IMR-90 (cell line): ENCODE data around the gene ATP6AP1. TPM values are rescaled to one million over a fixed set of nuclear protein-coding genes. Genes with fewer than 3 reads are reported as not detected.

Experiments used
- ATAC-seq: fragments of 200-7000 bp; cut with Tn5 transposase; 2 replicates; pipeline ENCODE4 v1.9.1; 2020; ENCODE audit warnings: low read depth, mild to moderate bottlenecking, moderate library complexity
- BruUV-seq: library from RNA; stranded (reverse); fragments of 400-500 nt; replicated peaks from 2 replicates; lab custom pipeline; 2021; lab: Mats Ljungman, UMichigan
- CTCF ChIA-PET: fragments of 300-600 bp; formaldehyde crosslinking; extraction: SDS; loops from one replicate; lab custom pipeline; 2021; ENCODE audit warnings: antibody characterized with exemption; lab: Yijun Ruan, JAX
- POLR2A ChIA-PET: fragments of 300-600 bp; sonication (Branson Sonifier 250); formaldehyde crosslinking; loops from one replicate; lab custom pipeline; 2022; ENCODE audit warnings: antibody characterized with exemption; ENCODE audit not compliant: unreplicated experiment; lab: Charles Lee
- DNase-seq: peaks from one replicate; pipeline ENCODE4 v3.0.0; 2013
- H2AFZ ChIP-seq: replicated peaks from 2 replicates; pipeline ENCODE3; 2013; ENCODE audit warnings: low read length, mild to moderate bottlenecking; ENCODE audit not compliant: poor library complexity
- H2AK5ac ChIP-seq: 2 replicates; pipeline ENCODE4 v1.6.1; 2013; ENCODE audit warnings: low read depth, low read length, inconsistent platforms
- H2AK9ac ChIP-seq: replicated peaks from 2 replicates; pipeline ENCODE3; 2013; ENCODE audit warnings: mild to moderate bottlenecking, low read depth, low read length, moderate library complexity; ENCODE audit not compliant: poor library complexity
- H2BK120ac ChIP-seq: 2 replicates; pipeline ENCODE4 v1.6.1; 2013; ENCODE audit warnings: low read depth, low read length, inconsistent platforms
- H2BK15ac ChIP-seq: 3 replicates; pipeline ENCODE4 v1.6.1; 2013; ENCODE audit warnings: low read depth, low read length, inconsistent platforms
- H2BK20ac ChIP-seq: 2 replicates; pipeline ENCODE4 v1.6.1; 2013; ENCODE audit warnings: low read depth, mild to moderate bottlenecking, inconsistent platforms, low read length, moderate library complexity
- H2BK5ac ChIP-seq: 2 replicates; pipeline ENCODE4 v1.6.1; 2013; ENCODE audit warnings: mild to moderate bottlenecking, low read depth, low read length, inconsistent platforms; ENCODE audit not compliant: poor library complexity, severe bottlenecking
- H3K14ac ChIP-seq: replicated peaks from 2 replicates; pipeline ENCODE4 v1.6.1; 2013; ENCODE audit warnings: low read depth, low read length, inconsistent platforms
- H3K18ac ChIP-seq: 2 replicates; pipeline ENCODE4 v1.6.1; 2013; ENCODE audit warnings: low read depth, low read length, control low read depth
- H3K23ac ChIP-seq: 2 replicates; pipeline ENCODE4 v1.6.1; 2013; ENCODE audit warnings: low read depth, low read length, inconsistent platforms
- H3K27ac ChIP-seq: 2 replicates; pipeline ENCODE4 v1.5.1; 2013; ENCODE audit warnings: mild to moderate bottlenecking, control low read depth, low read length; ENCODE audit not compliant: insufficient read depth
- H3K27me3 ChIP-seq: 2 replicates; pipeline ENCODE4 v1.6.1; 2013; ENCODE audit warnings: low read length; ENCODE audit not compliant: control insufficient read depth, insufficient read depth
- H3K36me3 ChIP-seq: 2 replicates; pipeline ENCODE4 v1.6.1; 2013; ENCODE audit warnings: low read length, mixed read lengths; ENCODE audit not compliant: control insufficient read depth, insufficient read depth
- H3K4ac ChIP-seq: 2 replicates; pipeline ENCODE4 v1.6.1; 2013; ENCODE audit warnings: low read depth, low read length, inconsistent platforms
- H3K4me1 ChIP-seq: 2 replicates; pipeline ENCODE4 v1.6.1; 2013; ENCODE audit warnings: low read length, mixed read lengths; ENCODE audit not compliant: control insufficient read depth, insufficient read depth
- H3K4me2 ChIP-seq: 2 replicates; pipeline ENCODE4 v1.6.1; 2013; ENCODE audit warnings: low read depth, mild to moderate bottlenecking, control low read depth, low read length, moderate library complexity
- H3K4me3 ChIP-seq: 2 replicates; pipeline ENCODE4 v1.5.1; 2013; ENCODE audit warnings: low read depth, mild to moderate bottlenecking, control low read depth, low read length, moderate library complexity; ENCODE audit not compliant: insufficient read depth
- H3K56ac ChIP-seq: 2 replicates; pipeline ENCODE4 v1.6.1; 2013; ENCODE audit warnings: low read length, inconsistent platforms; ENCODE audit not compliant: insufficient read depth; ENCODE audit errors: extremely low read depth
- H3K79me1 ChIP-seq, 2 experiments: 2 replicates each; pipeline ENCODE4 v1.6.1; 2013; ENCODE audit warnings: low read length in 2 of 2, inconsistent platforms in 1 of 2, low read depth in 1 of 2
- H3K9ac ChIP-seq: 2 replicates; pipeline ENCODE4 v1.6.1; 2013; ENCODE audit warnings: low read depth, low read length, control low read depth
- H3K9me1 ChIP-seq: 2 replicates; pipeline ENCODE4 v1.6.1; 2013; ENCODE audit warnings: low read length, inconsistent platforms; ENCODE audit not compliant: insufficient read depth
- H3K9me3 ChIP-seq: 2 replicates; pipeline ENCODE4 v1.6.1; 2013; ENCODE audit warnings: low read length; ENCODE audit not compliant: control insufficient read depth, insufficient read depth
- H4K20me1 ChIP-seq: 2 replicates; pipeline ENCODE4 v1.6.1; 2013; ENCODE audit warnings: low read length, inconsistent platforms; ENCODE audit not compliant: insufficient read depth
- H4K5ac ChIP-seq: 2 replicates; pipeline ENCODE4 v1.6.1; 2013; ENCODE audit warnings: mild to moderate bottlenecking, low read depth, low read length, control low read depth
- H4K8ac ChIP-seq, 2 experiments: 2 replicates each; pipeline ENCODE4 v1.6.1; 2013; ENCODE audit warnings: low read depth in 2 of 2, low read length in 2 of 2, control low read depth in 1 of 2, inconsistent platforms in 1 of 2
- H4K91ac ChIP-seq: 2 replicates; pipeline ENCODE4 v1.6.1; 2013; ENCODE audit warnings: low read depth, low read length, inconsistent platforms; ENCODE audit not compliant: insufficient read depth
- MAZ ChIP-seq: IDR thresholded peaks from 2 replicates; pipeline ENCODE4 v1.6.1; 2012; ENCODE audit warnings: low read depth, mild to moderate bottlenecking, low read length, improper control_type of control experiment, moderate library complexity, borderline replicate concordance
- WGBS, 2 experiments: methylation state at CpG; one replicate each; pipeline versions ENCODE4 v1.1.5 to v1.1.7; 2013; ENCODE audit warnings: missing lambda C conversion rate in 2 of 2; ENCODE audit not compliant: insufficient read length in 1 of 2; ENCODE audit errors: extremely low coverage in 2 of 2; 5-methylcytosine and 5-hydroxymethylcytosine counted together
- dilution Hi-C: fragments of 300-500 bp; cut with HindIII; formaldehyde crosslinking; loops from one replicate; pipeline ENCODE4 v1.14.3; 2018; ENCODE audit warnings: low sequenced_read_pairs; ENCODE audit not compliant: unreplicated experiment
- in situ Hi-C: fragments of 300-500 bp; cut with MboI; formaldehyde crosslinking; loops from 3 replicates; pipeline ENCODE4 v1.14.3; 2019; ENCODE audit warnings: low sequenced_read_pairs, inconsistent platforms, mixed read lengths
- intact Hi-C: fragments of 100-400 bp; cut with micrococcal nuclease; formaldehyde crosslinking; loops from 2 replicates; pipeline ENCODE4 v1.10.0; 2022
- polyA plus RNA-seq, 3 experiments: library from polyadenylated mRNA; depleted of rRNA; stranded (reverse); fragments of >200 nt; gene quantifications; 2 replicates each; pipeline ENCODE4 v1.2.3, GENCODE V29; 2012; ENCODE audit warnings: low replicate concordance in 1 of 3
- total RNA-seq: library from RNA; depleted of rRNA; stranded (reverse); fragments of >200 nt; gene quantifications from 2 replicates; pipeline ENCODE4 v1.2.3, GENCODE V29; 2012
- TF ChIP-seq, protein P1 (sequence below): conservative IDR thresholded peaks from 2 replicates; pipeline ENCODE4 v1.5.1; 2012; ENCODE audit warnings: mild to moderate bottlenecking, low read depth, low read length, improper control_type of control experiment

The ATP6AP1 gene
- total and polyA plus RNA-seq, 2 of the 4 experiments (the other 2 are of a cell fraction): 13.8 to 96.7 TPM

DNA sequence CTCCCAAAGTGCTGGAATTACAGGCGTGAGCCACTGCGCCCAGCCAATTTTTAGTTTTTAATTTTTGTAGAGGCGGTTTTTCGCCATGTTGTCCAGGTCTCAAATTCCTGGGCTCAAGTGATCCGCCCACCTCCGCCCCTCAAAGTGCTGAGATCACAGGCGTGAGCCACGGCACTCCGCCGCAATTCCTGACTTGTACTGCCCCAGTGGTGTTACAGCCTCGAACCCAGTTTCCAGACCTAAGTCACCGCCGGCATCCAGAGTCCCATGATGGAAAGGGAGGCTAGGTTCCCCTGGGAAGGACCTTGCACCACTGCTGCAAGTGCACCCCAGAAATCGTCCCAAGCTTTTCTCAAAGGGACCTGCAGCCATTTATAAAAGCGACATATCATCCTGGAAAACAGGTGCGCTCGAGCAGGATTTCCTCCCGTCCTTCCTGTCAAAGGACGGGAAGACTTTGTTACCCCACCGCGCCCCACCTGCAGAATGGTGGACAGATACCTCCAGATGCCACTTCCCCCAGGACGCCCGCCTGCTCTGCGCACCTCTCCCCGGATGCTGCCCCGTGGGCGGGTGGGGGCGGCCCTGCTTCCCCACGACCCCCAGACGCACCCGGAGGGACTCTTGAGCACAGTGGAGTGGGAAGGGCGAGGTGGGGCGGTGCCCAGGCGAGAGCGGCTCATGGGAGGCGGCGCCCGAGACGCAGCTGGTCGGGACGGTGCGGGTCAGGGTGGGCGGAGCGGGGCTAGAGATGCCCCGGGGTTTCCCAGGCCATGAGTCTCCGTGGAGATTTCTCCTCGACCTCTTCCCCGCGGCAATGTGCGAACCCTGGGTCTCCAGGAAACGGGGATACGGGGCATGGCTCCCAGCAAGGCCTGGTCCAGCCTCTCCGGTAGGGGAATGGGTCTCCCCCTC is 31.2 kb upstream of the ATP6AP1 start:
- Histone ChIP-seq H2AK5ac (peak overlapping the region; percentile 84), H2AK9ac (peak overlapping the region; percentile 99), H3K14ac (peak overlapping the region; percentile 94), H3K27ac (peak overlapping the region; percentile 90), H3K4me3 (peak overlapping the region; percentile 39), H3K56ac (peak overlapping the region; percentile 76), H2AFZ (peak overlapping the region; percentile 90), H3K9ac (peak overlapping the region; percentile 78), H4K91ac (peak overlapping the region; percentile 95), H2BK15ac (peak overlapping the region; percentile 6; the same call in 1 of the 3 replicates), H2BK5ac (peak overlapping the region; percentile 88), H3K9me3 (no peaks in the 10 kb centered on the region), H4K8ac (peak overlapping the region; percentile 79 to 98; a peak in 3 of 4 replicates), H3K4ac (peak overlapping the region; percentile 91), H3K18ac (peak overlapping the region; percentile 63; the same call in 1 of the 2 replicates), H3K4me1 (0 out of 2 replicates have a peak, but pooled peaks cover 2% of the 10 kb centered on the region), H3K27me3 (no peaks in the 10 kb centered on the region), H3K4me2 (peak overlapping the region; percentile 93), H4K20me1 (peaks cover 41% of the 10 kb centered on the region), H3K36me3 (peaks cover 21% of the 10 kb centered on the region), H2BK120ac (peak overlapping the region; percentile 76; the same call in 1 of the 2 replicates), H3K9me1 (no peaks in the 10 kb centered on the region), H3K23ac (peak overlapping the region; percentile 93), H4K5ac (peak overlapping the region; percentile 86), H2BK20ac (no peak overlapping the region), H3K79me1 (peaks cover 4 to 24% of the 10 kb centered on the region in 2 experiments; a peak in 3 of 4 replicates)
- WGBS, 2 experiments: 37% methylated on average over 15 of the region's 53 CpGs; no CpG with 5 or more reads in 1 of the 2 experiments
- ChIA-PET CTCF (interaction anchor here (1.1 kb wide), 1 partner anchor 13 kb away, joined by 3 read pairs; no protein-coding TSS in a partner anchor), POLR2A (interaction anchor here (0.6 to 1.0 kb wide), 5 partner anchors 10 to 81 kb away, joined by 3 to 8 read pairs (median 4); partner anchors contain the start of gene FLNA)
- intact Hi-C loops (no loop called here), in situ Hi-C loops (no loop called here), dilution Hi-C loops (no loop called here)
- BruUV-seq: no TSS peak
- ATAC-seq (peak; percentile 71), DNase-seq (peak; percentile 46)
- TF ChIP-seq, protein P1, sequence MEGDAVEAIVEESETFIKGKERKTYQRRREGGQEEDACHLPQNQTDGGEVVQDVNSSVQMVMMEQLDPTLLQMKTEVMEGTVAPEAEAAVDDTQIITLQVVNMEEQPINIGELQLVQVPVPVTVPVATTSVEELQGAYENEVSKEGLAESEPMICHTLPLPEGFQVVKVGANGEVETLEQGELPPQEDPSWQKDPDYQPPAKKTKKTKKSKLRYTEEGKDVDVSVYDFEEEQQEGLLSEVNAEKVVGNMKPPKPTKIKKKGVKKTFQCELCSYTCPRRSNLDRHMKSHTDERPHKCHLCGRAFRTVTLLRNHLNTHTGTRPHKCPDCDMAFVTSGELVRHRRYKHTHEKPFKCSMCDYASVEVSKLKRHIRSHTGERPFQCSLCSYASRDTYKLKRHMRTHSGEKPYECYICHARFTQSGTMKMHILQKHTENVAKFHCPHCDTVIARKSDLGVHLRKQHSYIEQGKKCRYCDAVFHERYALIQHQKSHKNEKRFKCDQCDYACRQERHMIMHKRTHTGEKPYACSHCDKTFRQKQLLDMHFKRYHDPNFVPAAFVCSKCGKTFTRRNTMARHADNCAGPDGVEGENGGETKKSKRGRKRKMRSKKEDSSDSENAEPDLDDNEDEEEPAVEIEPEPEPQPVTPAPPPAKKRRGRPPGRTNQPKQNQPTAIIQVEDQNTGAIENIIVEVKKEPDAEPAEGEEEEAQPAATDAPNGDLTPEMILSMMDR: no peak
- no peak for TF ChIP-seq MAZ
